ENCODE data around the gene ASTN2. TPM values are rescaled to one million over a fixed set of nuclear protein-coding genes. Genes with fewer than 3 reads are reported as not detected.

Gene ASTN2
- total and polyA plus RNA-seq, 2 donors (not counting 3 experiments of a cell fraction or from before 2014, with no cell fraction given) = 1.0 to 1.9 TPM

DNA sequence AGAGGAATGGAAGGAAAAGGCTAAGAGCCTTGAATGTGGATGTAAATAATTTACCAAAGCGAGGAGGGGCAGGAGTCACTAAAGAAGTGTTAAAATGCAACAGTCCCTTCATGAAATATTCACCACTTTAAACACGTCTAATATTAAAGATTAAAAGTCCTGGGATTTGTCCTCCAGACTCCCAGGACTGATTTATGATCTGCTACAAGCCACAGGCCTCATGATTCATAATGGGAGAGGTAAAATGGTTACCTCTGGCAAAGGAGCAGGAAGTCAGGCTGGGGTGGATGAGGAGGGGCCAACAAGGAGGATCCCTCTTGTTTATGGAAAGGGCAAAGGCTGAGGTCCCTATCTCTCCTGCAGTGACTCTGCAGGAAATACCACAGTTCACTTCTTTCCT is 435.4 kb downstream of the ASTN2 start:
- no peaks in the 10 kb centered on the region for H3K27me3 ChIP-seq (ENCODE audit: control insufficient read depth in 2 of 2, insufficient read depth in 2 of 2, low read length in 2 of 2)
- BruUV-seq (replicated peaks) = no TSS peak
- no peaks in the 10 kb centered on the region for H4K20me1 ChIP-seq (replicated peaks; ENCODE audit: control insufficient read depth, extremely low read depth, insufficient read depth, low read length)
- H3K9me1 ChIP-seq (replicated peaks; ENCODE audit: control insufficient read depth, extremely low read depth, insufficient read depth, low read length) = no peaks in the 10 kb centered on the region
- H3K9ac ChIP-seq (replicated peaks; ENCODE audit: extremely low read depth, insufficient read depth, low read length) = no peak overlapping the region
- ChIA-PET POLR2A (no interaction called here), CTCF (no interaction called here)
- no peaks in the 10 kb centered on the region for H3K79me2 ChIP-seq (ENCODE audit: control insufficient read depth, insufficient read depth, low read length)
- H3K4me1 ChIP-seq (ENCODE audit: control insufficient read depth, extremely low read depth, insufficient read depth, low read length) = no peaks in the 10 kb centered on the region
- TF ChIP-seq, protein P1, sequence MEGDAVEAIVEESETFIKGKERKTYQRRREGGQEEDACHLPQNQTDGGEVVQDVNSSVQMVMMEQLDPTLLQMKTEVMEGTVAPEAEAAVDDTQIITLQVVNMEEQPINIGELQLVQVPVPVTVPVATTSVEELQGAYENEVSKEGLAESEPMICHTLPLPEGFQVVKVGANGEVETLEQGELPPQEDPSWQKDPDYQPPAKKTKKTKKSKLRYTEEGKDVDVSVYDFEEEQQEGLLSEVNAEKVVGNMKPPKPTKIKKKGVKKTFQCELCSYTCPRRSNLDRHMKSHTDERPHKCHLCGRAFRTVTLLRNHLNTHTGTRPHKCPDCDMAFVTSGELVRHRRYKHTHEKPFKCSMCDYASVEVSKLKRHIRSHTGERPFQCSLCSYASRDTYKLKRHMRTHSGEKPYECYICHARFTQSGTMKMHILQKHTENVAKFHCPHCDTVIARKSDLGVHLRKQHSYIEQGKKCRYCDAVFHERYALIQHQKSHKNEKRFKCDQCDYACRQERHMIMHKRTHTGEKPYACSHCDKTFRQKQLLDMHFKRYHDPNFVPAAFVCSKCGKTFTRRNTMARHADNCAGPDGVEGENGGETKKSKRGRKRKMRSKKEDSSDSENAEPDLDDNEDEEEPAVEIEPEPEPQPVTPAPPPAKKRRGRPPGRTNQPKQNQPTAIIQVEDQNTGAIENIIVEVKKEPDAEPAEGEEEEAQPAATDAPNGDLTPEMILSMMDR (IDR thresholded peaks at IDR 0.05; ENCODE audit: extremely low read depth in 1 of 2, insufficient read depth in 1 of 2, low read depth in 1 of 2, low read length in 2 of 2) = no peak
- TF ChIP-seq POLR2A (IDR thresholded peaks at IDR 0.05; ENCODE audit: low read depth, low read length) = no peak
- TF ChIP-seq GATA2 (IDR thresholded peaks at IDR 0.05; ENCODE audit: insufficient read depth, insufficient read length, low read depth, low read length) = no peak
- no peak for TF ChIP-seq POLR2AphosphoS5 (IDR thresholded peaks at IDR 0.05; ENCODE audit: insufficient read depth, low read depth, low read length)
- no peak for TF ChIP-seq EZH2 (IDR thresholded peaks at IDR 0.05; ENCODE audit: borderline replicate concordance, low read depth, low read length, severe bottlenecking)
- TF ChIP-seq, protein P2, sequence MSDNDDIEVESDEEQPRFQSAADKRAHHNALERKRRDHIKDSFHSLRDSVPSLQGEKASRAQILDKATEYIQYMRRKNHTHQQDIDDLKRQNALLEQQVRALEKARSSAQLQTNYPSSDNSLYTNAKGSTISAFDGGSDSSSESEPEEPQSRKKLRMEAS (IDR thresholded peaks at IDR 0.05; ENCODE audit: insufficient read depth, insufficient read length) = no peak
- no peak for TF ChIP-seq MYC (IDR thresholded peaks at IDR 0.05; ENCODE audit: low read depth, low read length)
- no peak for TF ChIP-seq FOS (IDR thresholded peaks at IDR 0.05; ENCODE audit: borderline replicate concordance, insufficient read depth, low read length)
- no peak for TF ChIP-seq JUN (IDR thresholded peaks at IDR 0.05; ENCODE audit: borderline replicate concordance, insufficient read depth, insufficient read length, low read depth)
- FAIRE-seq (no peak), DNase-seq (ENCODE audit: low read depth, low spot score) (no peak)
- H3K4me3 ChIP-seq (replicated peaks in 1 of 3; ENCODE audit: insufficient read depth in 1 of 3, low read depth in 1 of 3, low read length in 3 of 3) = no peak overlapping the region
- dilution Hi-C loops (cut with MboI; ENCODE audit: extremely low pct_ligation_motif_present, low sequenced_read_pairs) (no loop called here), intact Hi-C loops (cut with micrococcal nuclease) (no loop called here)
- H2AFZ ChIP-seq (ENCODE audit: low read depth, low read length) = no peak overlapping the region
- no peaks in the 10 kb centered on the region for H3K36me3 ChIP-seq (ENCODE audit: control insufficient read depth in 2 of 2, extremely low read depth in 1 of 2, insufficient read depth in 2 of 2, low read length in 2 of 2)
- H3K4me2 ChIP-seq (ENCODE audit: insufficient read depth, low read length) = no peak overlapping the region
- no peaks in the 10 kb centered on the region for H3K9me3 ChIP-seq (replicated peaks; ENCODE audit: control insufficient read depth, insufficient read depth, low read length)
- H3K27ac ChIP-seq (ENCODE audit: insufficient read depth, low read depth, low read length) = no peak overlapping the region

All from endothelial cell of umbilical vein (primary cell).